ENCODE measurements around the gene RNF130. TPM values are rescaled to one million over a fixed set of nuclear protein-coding genes. Genes with fewer than 3 reads are reported as not detected.
A peak's percentile ranks its signal among the peaks of the same experiment; 100 is the strongest.

Gene RNF130
- total and polyA plus RNA-seq, 2 of the 13 experiments (the other 11 are each of a cell fraction or from before 2014, with no cell fraction given), result 28.2 to 28.3 TPM

GRCh38 chr5:180072256-180072548, 643 bp upstream of the RNF130 start (continued):
- peak; percentile 95 for TF ChIP-seq ZNF407 (CRISPR knock-in tag; IDR thresholded peaks at IDR 0.05; ENCODE audit: not compliant biosample characterization)
- no peak for TF ChIP-seq ZNF709 (CRISPR knock-in tag; IDR thresholded peaks at IDR 0.05)
- no peak for TF ChIP-seq PBX2 (CRISPR knock-in tag; IDR thresholded peaks at IDR 0.05)
- 0 out of 2 replicates have a peak, but pooled peaks have one; percentile 94 for TF ChIP-seq KDM3A (CRISPR knock-in tag; IDR thresholded peaks at IDR 0.05; ENCODE audit: low read depth)
- no peak for TF ChIP-seq ATF7-NPFF (CRISPR knock-in tag; IDR thresholded peaks at IDR 0.05; ENCODE audit: low read depth)
- no peak for TF ChIP-seq ZNF18 (CRISPR knock-in tag; IDR thresholded peaks at IDR 0.05; ENCODE audit: insufficient replicate concordance)
- TF ChIP-seq HNF1A (IDR thresholded peaks at IDR 0.05; ENCODE audit: low read depth), result no peak
- no peak for TF ChIP-seq HNF1A (CRISPR knock-in tag; IDR thresholded peaks at IDR 0.05; ENCODE audit: borderline replicate concordance)
- no peak for TF ChIP-seq ZZZ3 (CRISPR knock-in tag; IDR thresholded peaks at IDR 0.05; ENCODE audit: borderline replicate concordance)
- no peak for TF ChIP-seq ZNF550 (CRISPR knock-in tag; IDR thresholded peaks at IDR 0.05; ENCODE audit: borderline replicate concordance)
- TF ChIP-seq ZNF383 (CRISPR knock-in tag; IDR thresholded peaks at IDR 0.05; ENCODE audit: borderline replicate concordance), result no peak
- TF ChIP-seq ZC3H4 (CRISPR knock-in tag; IDR thresholded peaks at IDR 0.05; ENCODE audit: borderline replicate concordance), result no peak
- peak; percentile 85; the same call in 1 of the 2 replicates for TF ChIP-seq ZNF234 (CRISPR knock-in tag; conservative IDR thresholded peaks at IDR 0.05)
- no peak for TF ChIP-seq MEIS2 (CRISPR knock-in tag; IDR thresholded peaks at IDR 0.05)
